Lung (tissue), 12 donors: ENCODE results near the gene KCNQ1OT1. TPM values are rescaled to one million over a fixed set of nuclear protein-coding genes. Genes with fewer than 3 reads are reported as not detected.

Source experiments
- ATAC-seq: fragments of 200-7000 bp; cut with Tn5 transposase; one replicate; pipeline ENCODE4 v1.9.1; 2020; ENCODE audit warnings: moderate number of reproducible peaks; ENCODE audit not compliant: insufficient read depth, low FRiP score
- DNase-seq, 3 donors: peaks; one replicate each; pipeline ENCODE4 v3.0.0-alpha.2; 2013 to 2017
- H3K27ac ChIP-seq, 2 donors: one replicate each; pipeline ENCODE4 v1.5.1; 2013; ENCODE audit warnings: mild to moderate bottlenecking in 2 of 2, moderate library complexity in 2 of 2, control low read depth in 1 of 2, inconsistent platforms in 1 of 2, low read depth in 1 of 2, low read length in 1 of 2
- H3K27me3 ChIP-seq, 3 donors: one replicate each; pipeline ENCODE4 v1.5.1; 2013; ENCODE audit warnings: low read length in 2 of 3; ENCODE audit not compliant: control insufficient read depth in 3 of 3, insufficient read depth in 3 of 3
- H3K36me3 ChIP-seq, 4 donors: one replicate each; pipeline ENCODE4 v1.5.1; 2013; ENCODE audit warnings: low read length in 4 of 4, mild to moderate bottlenecking in 1 of 4, moderate library complexity in 1 of 4; ENCODE audit not compliant: control insufficient read depth in 4 of 4, insufficient read depth in 4 of 4
- H3K4me1 ChIP-seq, 5 donors: one replicate each; pipeline ENCODE4 v1.5.1; 2013; ENCODE audit warnings: low read length in 5 of 5, mild to moderate bottlenecking in 2 of 5, moderate library complexity in 1 of 5; ENCODE audit not compliant: control insufficient read depth in 5 of 5, insufficient read depth in 5 of 5
- H3K4me3 ChIP-seq: one replicate; pipeline ENCODE4 v1.5.1; 2013; ENCODE audit warnings: mild to moderate bottlenecking, control low read depth, moderate library complexity
- H3K9ac ChIP-seq, 2 donors: one replicate each; pipeline ENCODE4 v1.5.1; 2013; ENCODE audit warnings: low read length in 2 of 2, control low read depth in 1 of 2; ENCODE audit not compliant: insufficient read depth in 1 of 2
- H3K9me3 ChIP-seq, 4 donors: one replicate each; pipeline ENCODE4 v1.5.1; 2013; ENCODE audit warnings: low read length in 3 of 4, mild to moderate bottlenecking in 1 of 4, moderate library complexity in 1 of 4; ENCODE audit not compliant: control insufficient read depth in 4 of 4, insufficient read depth in 3 of 4
- CTCF ChIP-seq: IDR thresholded peaks from 2 replicates; pipeline ENCODE4 v1.5.1; 2012; ENCODE audit warnings: mild to moderate bottlenecking; ENCODE audit errors: control extremely low read depth, extremely low read depth
- WGBS, 2 donors: extraction: QIAGEN DNeasy Blood & Tissue Kit; methylation state at CpG; one replicate each; pipeline ENCODE4 v1.1.7; 2013; 5-methylcytosine and 5-hydroxymethylcytosine counted together
- polyA plus RNA-seq, 2 donors: library from polyadenylated mRNA; stranded (reverse); fragments of 200-250 nt; gene quantifications; one replicate each; pipeline ENCODE4 v1.2.1, GENCODE V29; 2013
- total RNA-seq, 2 donors: library from RNA; depleted of rRNA in 1 of 2; stranded (reverse); fragments of >200 nt in 1 of 2; gene quantifications; one replicate each; pipeline ENCODE4 v1.2.1, GENCODE V29; 2014 to 2021
- donor health status: control.
- donor health status: control.
- donor health status: Bipolar disorder and iron deficiency.
- donor health status: healthy.
- donor health status: DM: yes; HTN: yes; CAD: no.

Gene KCNQ1OT1
- total and polyA plus RNA-seq, 4 donors = 0.02 to 14.5 (median 1.7) TPM

- no peak overlapping the region for H3K4me3 ChIP-seq
- H3K9me3 ChIP-seq = peaks cover 0 to 6% (median 1%) of the 10 kb centered on the region in 4 donors
- H3K9ac ChIP-seq = no peak overlapping the region
- no peaks in the 10 kb centered on the region for H3K27me3 ChIP-seq
- ATAC-seq = no peak
- no peaks in the 10 kb centered on the region for H3K36me3 ChIP-seq
- WGBS, 2 donors = 96 to 98% methylated on average over 3 of the region's 3 CpGs
- no peak for TF ChIP-seq CTCF
- no peak for DNase-seq
- no peak overlapping the region for H3K27ac ChIP-seq
- H3K4me1 ChIP-seq = peaks cover 0 to 3% (median 0%) of the 10 kb centered on the region in 5 donors
Observed at GRCh38 chr11:2595204-2595603, 104.6 kb downstream of the KCNQ1OT1 start.

- peaks cover 0 to 7% (median 0%) of the 10 kb centered on the region in 4 donors for H3K36me3 ChIP-seq
- H3K9ac ChIP-seq = no peak overlapping the region
- no peak overlapping the region for H3K4me3 ChIP-seq
- H3K27me3 ChIP-seq = no peaks in the 10 kb centered on the region
- 93% methylated on average over 1 of the region's 1 CpG for WGBS, 2 donors
- DNase-seq (no peak), ATAC-seq (no peak)
- TF ChIP-seq CTCF = no peak
- H3K9me3 ChIP-seq = peaks cover 0 to 6% (median 1%) of the 10 kb centered on the region in 4 donors
- H3K27ac ChIP-seq = no peak overlapping the region
- H3K4me1 ChIP-seq = no peaks in the 10 kb centered on the region
Observed at GRCh38 chr11:2594267-2594666, 105.5 kb downstream of the KCNQ1OT1 start.

- Histone ChIP-seq H3K9ac (no peak overlapping the region), H3K36me3 (peaks cover 0 to 10% (median 0%) of the 10 kb centered on the region in 4 donors), H3K4me1 (no peaks in the 10 kb centered on the region), H3K27ac (no peak overlapping the region), H3K27me3 (no peaks in the 10 kb centered on the region), H3K9me3 (peaks cover 0 to 4% (median 1%) of the 10 kb centered on the region in 4 donors), H3K4me3 (no peak overlapping the region)
- DNase-seq (no peak), ATAC-seq (no peak)
- 93 to 96% methylated on average over 15 of the region's 15 CpGs for WGBS, 2 donors
- no peak for TF ChIP-seq CTCF
Observed at GRCh38 chr11:2593393-2593950, 106.3 kb downstream of the KCNQ1OT1 start.
